Heart right ventricle (tissue), 16 donors: ENCODE data around the gene RASD1. TPM values are rescaled to one million over a fixed set of nuclear protein-coding genes. Genes with fewer than 3 reads are reported as not detected.

Experiments used
- ATAC-seq, 8 donors: fragments of 200-7000 bp; cut with Tn5 transposase; one replicate each; pipeline ENCODE4 v1.9.1; 2020; ENCODE audit warnings: mild to moderate bottlenecking in 8 of 8, moderate library complexity in 8 of 8, moderate number of reproducible peaks in 1 of 8
- DNase-seq, 2 donors: peaks; one replicate each; pipeline ENCODE4 v3.0.0-alpha.2; 2020
- H3K27ac ChIP-seq, 10 donors: fragments of 200-600 bp; sonication (generic) in 2 of 10; one replicate each; pipeline versions ENCODE4 v1.5.0 to v1.8.0; 2020 to 2022; ENCODE audit warnings: mild to moderate bottlenecking in 3 of 10
- H3K27me3 ChIP-seq, 7 donors: fragments of 200-600 bp; one replicate each; pipeline ENCODE4 v1.8.0; 2021 to 2022; ENCODE audit warnings: mild to moderate bottlenecking in 2 of 7
- H3K36me3 ChIP-seq, 9 donors: fragments of 200-600 bp; sonication (generic) in 1 of 9; one replicate each; pipeline versions ENCODE4 v1.5.0 to v1.8.0; 2020 to 2022; ENCODE audit warnings: mild to moderate bottlenecking in 2 of 9
- H3K4me1 ChIP-seq, 9 donors: fragments of 200-600 bp; sonication (generic) in 1 of 9; one replicate each; pipeline versions ENCODE4 v1.5.0 to v1.8.0; 2020 to 2022; ENCODE audit warnings: mild to moderate bottlenecking in 4 of 9
- H3K4me3 ChIP-seq, 10 donors: fragments of 200-600 bp; sonication (generic) in 2 of 10; one replicate each; pipeline versions ENCODE4 v1.5.0 to v1.8.0; 2020 to 2022; ENCODE audit warnings: mild to moderate bottlenecking in 7 of 10, moderate library complexity in 2 of 10
- H3K9me3 ChIP-seq, 11 donors: fragments of 200-600 bp in 10 of 11; sonication (generic) in 2 of 11; one replicate each; pipeline versions ENCODE4 v1.5.0 to v1.8.0; 2013 to 2022; ENCODE audit warnings: mild to moderate bottlenecking in 2 of 11, control low read depth in 1 of 11, moderate library complexity in 1 of 11
- WGBS, 2 donors: extraction: QIAGEN DNeasy Blood & Tissue Kit; methylation state at CpG; one replicate each; pipeline ENCODE4 v1.1.7; 2013; ENCODE audit warnings: inconsistent platforms in 1 of 2; 5-methylcytosine and 5-hydroxymethylcytosine counted together
- intact Hi-C, 10 donors: fragments of 100-400 bp; cut with DNase I; formaldehyde crosslinking; loops; one replicate each; pipeline versions ENCODE4 v1.11.1 to v1.14.2; 2022
- polyA plus RNA-seq, 2 donors: library from polyadenylated mRNA; stranded (reverse); fragments of 200-250 nt; gene quantifications; one replicate each; pipeline ENCODE4 v1.2.3, GENCODE V29; 2013
- total RNA-seq, 10 donors: library from RNA; stranded (reverse); fragmentation: NEBNext Ultra II Directional in 3 of 10; extraction: Animal tissue kit (Norgen Biotek cat#: 25700) in 3 of 10; gene quantifications; one replicate each; pipeline versions ENCODE4 v1.2.1 to v1.2.4, GENCODE V29; 2021 to 2023
- TF ChIP-seq, protein P1 (sequence below), 9 donors: fragments of 200-600 bp; sonication (generic) in 2 of 9; IDR thresholded peaks; one replicate each; pipeline versions ENCODE4 v1.5.0 to v1.8.0; 2021 to 2022; ENCODE audit warnings: antibody characterized with exemption in 9 of 9, mild to moderate bottlenecking in 5 of 9, moderate library complexity in 1 of 9
- donor health status: Arrhythmogenic right ventricular cardiomyopathy.
- donor health status: ischemic (EF 13 %, LVEDD 7.1; RV severe dilation, severe dysfunction).
- donor health status: healthy with polysubstance abuse.
- donor health status: DM: no; HTN: yes; CAD: no.
- donor health status: DM: no; HTN: no; CAD: no.
- donor health status: ischemic (EF 25% LVEDD 6.9; RV normal size, moderate dysfunction).
- donor health status: ischemic (EF 25% LVEDD 5.7; RV mildly dilated, moderate dysfunction).
- donor health status: healthy.
- donor health status: DM: yes; HTN: yes; CAD: no.
- donor health status: Ischemic cardiomyopathy.
- donor health status: ischemic (EF 35%, LVEDD 5.7; RV mildly dilated, moderate dysfunction).
- donor health status: nonischemic (EF 11% LVEDD 7.7; RV severe dilation, severe dysfunction).
- donor health status: DM: yes; HTN: yes; CAD: no.
- donor health status: PGD.
- donor health status: ischemic (EF 29% LVEDD 5.4; RV normal size, mild dysfunction).
- donor health status: nonischemic (EF 23%, LVEDD 6.1; RV moderate dilation, normal function).

The RASD1 gene
- total and polyA plus RNA-seq, 12 donors, result 2.2 to 85.8 (median 11.5) TPM

DNA sequence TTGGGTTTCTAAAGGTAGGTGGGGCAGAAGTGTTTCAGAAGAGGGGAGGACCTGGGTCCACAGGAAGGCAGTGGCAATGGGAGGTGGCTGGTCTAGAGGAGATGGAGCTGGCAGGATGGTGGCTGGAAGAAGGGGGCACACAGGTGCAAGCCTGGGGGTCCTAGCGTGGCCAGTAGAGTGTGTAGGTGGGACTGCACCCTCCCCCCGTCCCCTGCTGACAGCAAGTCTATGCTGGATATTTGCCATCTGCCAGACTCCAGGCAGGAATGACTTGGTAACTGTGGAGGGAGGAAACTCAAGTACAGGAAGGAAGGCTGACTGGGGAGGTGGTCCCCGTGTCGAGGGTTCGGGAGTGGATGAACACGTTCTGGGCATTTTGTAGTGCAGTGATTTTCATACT is 10.8 kb downstream of the RASD1 start:
- TF ChIP-seq, protein P1, sequence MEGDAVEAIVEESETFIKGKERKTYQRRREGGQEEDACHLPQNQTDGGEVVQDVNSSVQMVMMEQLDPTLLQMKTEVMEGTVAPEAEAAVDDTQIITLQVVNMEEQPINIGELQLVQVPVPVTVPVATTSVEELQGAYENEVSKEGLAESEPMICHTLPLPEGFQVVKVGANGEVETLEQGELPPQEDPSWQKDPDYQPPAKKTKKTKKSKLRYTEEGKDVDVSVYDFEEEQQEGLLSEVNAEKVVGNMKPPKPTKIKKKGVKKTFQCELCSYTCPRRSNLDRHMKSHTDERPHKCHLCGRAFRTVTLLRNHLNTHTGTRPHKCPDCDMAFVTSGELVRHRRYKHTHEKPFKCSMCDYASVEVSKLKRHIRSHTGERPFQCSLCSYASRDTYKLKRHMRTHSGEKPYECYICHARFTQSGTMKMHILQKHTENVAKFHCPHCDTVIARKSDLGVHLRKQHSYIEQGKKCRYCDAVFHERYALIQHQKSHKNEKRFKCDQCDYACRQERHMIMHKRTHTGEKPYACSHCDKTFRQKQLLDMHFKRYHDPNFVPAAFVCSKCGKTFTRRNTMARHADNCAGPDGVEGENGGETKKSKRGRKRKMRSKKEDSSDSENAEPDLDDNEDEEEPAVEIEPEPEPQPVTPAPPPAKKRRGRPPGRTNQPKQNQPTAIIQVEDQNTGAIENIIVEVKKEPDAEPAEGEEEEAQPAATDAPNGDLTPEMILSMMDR (IDR thresholded peaks at IDR 0.05), result no peak
- ATAC-seq (peak in 5 of 8 donors; percentile 19 to 54 (median 31)), DNase-seq (no peak)
- Histone ChIP-seq H3K9me3 (no peaks in the 10 kb centered on the region), H3K36me3 (peaks cover 0 to 60% (median 8%) of the 10 kb centered on the region in 9 donors), H3K4me3 (no peak overlapping the region), H3K27me3 (no peaks in the 10 kb centered on the region), H3K4me1 (peaks cover 0 to 82% (median 45%) of the 10 kb centered on the region in 9 donors), H3K27ac (peak overlapping the region in 8 of 10 donors; percentile 1 to 75 (median 56))
- intact Hi-C loops, result no loop called here
- 68 to 82% methylated on average over 6 of the region's 6 CpGs for WGBS, 2 donors

DNA sequence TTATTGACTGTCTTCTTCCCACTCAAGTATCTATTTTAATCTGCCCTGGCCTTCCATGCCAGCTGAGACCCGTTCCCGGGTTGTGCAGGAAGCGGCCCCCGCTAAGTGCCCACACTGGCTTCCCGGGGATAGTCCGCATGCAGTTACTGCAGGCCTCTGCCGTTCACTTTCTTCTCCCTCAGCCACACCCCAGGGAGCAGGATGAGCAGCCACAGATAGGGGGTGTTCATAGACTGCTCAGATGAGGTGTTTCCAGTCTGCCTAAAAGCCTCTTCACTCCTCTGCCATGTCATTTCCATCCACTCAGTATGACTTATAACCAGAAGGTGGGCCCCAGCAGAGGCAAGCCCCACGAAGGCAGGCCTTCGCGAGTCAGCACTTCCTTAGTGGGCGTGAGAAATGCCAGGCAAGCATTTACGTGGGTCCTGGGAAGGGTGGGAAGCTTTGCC is 11.7 kb downstream of the RASD1 start:
- H3K9me3 ChIP-seq, result no peaks in the 10 kb centered on the region
- ATAC-seq (peak in 7 of 8 donors; percentile 26 to 66 (median 52)), DNase-seq (no peak)
- H3K4me3 ChIP-seq, result no peak overlapping the region
- TF ChIP-seq, protein P1 (IDR thresholded peaks at IDR 0.05), result peak in 1 of 9 donors; percentile 3
- H3K36me3 ChIP-seq, result peaks cover 0 to 60% (median 8%) of the 10 kb centered on the region in 9 donors
- intact Hi-C loops, result no loop called here
- H3K4me1 ChIP-seq, result peaks cover 0 to 89% (median 52%) of the 10 kb centered on the region in 9 donors
- 48 to 58% methylated on average over 12 of the region's 12 CpGs for WGBS, 2 donors
- no peaks in the 10 kb centered on the region for H3K27me3 ChIP-seq
- peak overlapping the region in 8 of 10 donors; percentile 3 to 75 (median 32) for H3K27ac ChIP-seq

DNA sequence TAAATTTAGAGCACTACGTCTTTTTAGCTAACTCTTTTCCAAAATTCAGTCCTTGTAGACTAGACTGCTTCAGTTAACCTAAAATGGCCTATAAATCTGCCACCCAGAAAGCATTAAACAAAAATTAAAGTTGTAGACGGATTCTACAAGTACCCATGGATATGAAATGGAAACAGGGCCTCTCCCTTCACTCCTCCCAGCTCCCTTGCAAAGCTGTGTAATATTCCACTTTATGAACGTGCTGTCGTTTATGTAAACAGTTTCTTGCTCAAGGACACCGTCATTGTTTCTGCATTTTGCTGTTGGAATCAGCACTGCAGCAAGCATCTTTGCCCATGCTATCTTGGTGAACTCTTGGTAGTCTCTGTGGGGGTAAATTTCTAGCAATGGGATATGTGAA is 14.3 kb downstream of the RASD1 start:
- peak overlapping the region in 1 of 10 donors; percentile 25 for H3K27ac ChIP-seq
- peaks cover 0 to 38% (median 0%) of the 10 kb centered on the region in 9 donors for H3K36me3 ChIP-seq
- no peaks in the 10 kb centered on the region for H3K9me3 ChIP-seq
- intact Hi-C loops, result no loop called here
- no peak overlapping the region for H3K4me3 ChIP-seq
- TF ChIP-seq, protein P1 (IDR thresholded peaks at IDR 0.05), result no peak
- ATAC-seq (no peak), DNase-seq (no peak)
- 51 to 56% methylated on average over 5 of the region's 5 CpGs for WGBS, 2 donors
- H3K4me1 ChIP-seq, result peaks cover 9 to 93% (median 66%) of the 10 kb centered on the region in 9 donors
- no peaks in the 10 kb centered on the region for H3K27me3 ChIP-seq

DNA sequence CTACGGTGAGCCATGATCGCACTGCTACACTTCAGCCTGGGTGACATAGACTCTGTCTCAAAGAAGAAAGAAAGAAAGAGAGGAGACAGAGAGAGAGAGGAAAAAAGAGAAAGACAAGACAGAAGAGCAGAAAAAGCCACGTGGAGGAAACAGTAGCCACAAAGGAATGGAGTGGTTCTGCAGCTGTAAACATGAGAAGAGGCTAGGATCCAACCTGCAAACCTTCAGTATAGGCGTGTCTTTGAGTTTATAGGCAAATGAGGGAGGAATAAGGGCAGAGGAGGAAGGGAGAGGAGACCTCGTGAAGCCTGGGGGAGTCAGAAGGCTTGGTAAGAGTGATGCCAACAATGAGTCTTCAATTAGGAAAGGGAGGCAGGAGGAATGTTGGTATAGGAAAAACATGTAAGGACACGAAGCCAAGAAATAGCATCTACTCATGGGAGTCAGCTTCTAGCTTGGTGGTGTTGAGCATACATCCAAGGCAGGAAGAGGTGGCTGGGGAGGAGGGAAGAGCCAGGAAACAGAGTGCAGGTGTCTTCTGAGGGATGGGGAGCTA is 15.5 kb downstream of the RASD1 start:
- Histone ChIP-seq H3K36me3 (peaks cover 0 to 31% (median 0%) of the 10 kb centered on the region in 9 donors), H3K27me3 (no peaks in the 10 kb centered on the region), H3K4me1 (peaks cover 9 to 89% (median 66%) of the 10 kb centered on the region in 9 donors), H3K9me3 (no peaks in the 10 kb centered on the region), H3K4me3 (no peak overlapping the region), H3K27ac (peak overlapping the region in 1 of 10 donors; percentile 24)
- ATAC-seq, result no peak
- WGBS, 2 donors, result 61 to 67% methylated on average over 6 of the region's 6 CpGs
- DNase-seq, result no peak
- TF ChIP-seq, protein P1 (IDR thresholded peaks at IDR 0.05), result no peak
- intact Hi-C loops, result no loop called here
